ENCODE measurements around the gene PPM1L.

DNA sequence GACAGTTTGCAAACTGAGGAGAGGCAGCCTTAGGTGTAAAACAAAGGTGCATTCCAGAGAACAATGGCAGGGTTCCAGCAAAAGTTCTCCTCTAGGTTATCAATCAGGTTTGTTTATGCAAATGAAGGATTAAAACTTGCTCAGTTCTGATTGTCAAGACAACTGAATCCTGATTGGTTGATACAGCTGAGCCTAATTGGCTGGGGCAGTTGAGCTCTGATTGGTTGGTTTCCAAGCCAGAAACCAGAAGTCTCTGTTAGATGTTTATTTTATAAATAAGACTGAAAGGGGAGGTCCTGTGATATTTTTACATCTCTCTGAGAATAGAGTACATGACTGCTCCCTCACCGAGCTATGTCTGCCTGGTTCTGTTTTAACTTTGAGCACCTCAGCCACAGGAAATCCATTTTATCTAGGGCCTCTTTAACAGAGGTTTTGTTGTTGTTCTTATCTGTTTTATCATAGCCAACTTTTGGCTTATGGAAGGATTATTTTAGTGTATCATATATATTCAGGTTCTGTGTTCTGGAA lies 37.8 kb downstream of the PPM1L start:
- TF ChIP-seq, protein P1, sequence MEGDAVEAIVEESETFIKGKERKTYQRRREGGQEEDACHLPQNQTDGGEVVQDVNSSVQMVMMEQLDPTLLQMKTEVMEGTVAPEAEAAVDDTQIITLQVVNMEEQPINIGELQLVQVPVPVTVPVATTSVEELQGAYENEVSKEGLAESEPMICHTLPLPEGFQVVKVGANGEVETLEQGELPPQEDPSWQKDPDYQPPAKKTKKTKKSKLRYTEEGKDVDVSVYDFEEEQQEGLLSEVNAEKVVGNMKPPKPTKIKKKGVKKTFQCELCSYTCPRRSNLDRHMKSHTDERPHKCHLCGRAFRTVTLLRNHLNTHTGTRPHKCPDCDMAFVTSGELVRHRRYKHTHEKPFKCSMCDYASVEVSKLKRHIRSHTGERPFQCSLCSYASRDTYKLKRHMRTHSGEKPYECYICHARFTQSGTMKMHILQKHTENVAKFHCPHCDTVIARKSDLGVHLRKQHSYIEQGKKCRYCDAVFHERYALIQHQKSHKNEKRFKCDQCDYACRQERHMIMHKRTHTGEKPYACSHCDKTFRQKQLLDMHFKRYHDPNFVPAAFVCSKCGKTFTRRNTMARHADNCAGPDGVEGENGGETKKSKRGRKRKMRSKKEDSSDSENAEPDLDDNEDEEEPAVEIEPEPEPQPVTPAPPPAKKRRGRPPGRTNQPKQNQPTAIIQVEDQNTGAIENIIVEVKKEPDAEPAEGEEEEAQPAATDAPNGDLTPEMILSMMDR (conservative IDR thresholded peaks at IDR 0.05), result no peak
- no peak for TF ChIP-seq EZH2 (IDR thresholded peaks at IDR 0.05; ENCODE audit: low read depth)

Data from PC-9 (cell line).